Measurements from ENCODE around the gene VAC14.

GRCh38 chr16:70708366-70709246 lies 92.4 kb downstream of the VAC14 start:
- no peak for TF ChIP-seq CTCF (IDR thresholded peaks at IDR 0.05)
- no peak for TF ChIP-seq POLR2A (IDR thresholded peaks at IDR 0.05)

All from lower leg skin (tissue), 3 donors.